Effector CD4-positive, alpha-beta T cell (primary cell): Measurements from ENCODE around the gene OR4A15. TPM values are rescaled to one million over a fixed set of nuclear protein-coding genes. Genes with fewer than 3 reads are reported as not detected.

Source experiments
- DNase-seq: peaks from one replicate; pipeline ENCODE4 v3.0.0-alpha.2; 2020
- total RNA-seq: gene quantifications from one replicate; lab custom pipeline; 2026; lab: John Stamatoyannopoulos, UW

The OR4A15 gene
- not detected for total RNA-seq

GRCh38 chr11:55367674-55368073 lies at the start of gene OR4A15:
TSS of gene OR4A15 (plus strand) at chr11:55367974. CDS start at chr11:55367974, 0 bp downstream.
- no peak for DNase-seq

- no peak for DNase-seq
Measured at GRCh38 chr11:55324500-55324899, 43.3 kb upstream of the OR4A15 start.

- no peak for DNase-seq
Measured at GRCh38 chr11:55342901-55343300, 24.9 kb upstream of the OR4A15 start, which contains the start of gene OR4A16. TSS of gene OR4A16 (plus strand) at chr11:55343201. CDS start at chr11:55343201, 0 bp downstream.

- no peak for DNase-seq
Measured at GRCh38 chr11:55345306-55345705, 22.5 kb upstream of the OR4A15 start.

- no peak for DNase-seq
Measured at GRCh38 chr11:55349032-55349431, 18.7 kb upstream of the OR4A15 start.

- DNase-seq: no peak
Measured at GRCh38 chr11:55357560-55358184, 10.1 kb upstream of the OR4A15 start.

GRCh38 chr11:55401011-55401410 lies 33.2 kb downstream of the OR4A15 start:
- no peak for DNase-seq
